Coronary artery (tissue), 2 donors: ENCODE data around the gene ATP6V1G2.
A peak's percentile ranks its signal among the peaks of the same experiment; 100 is the strongest.
"Not testable (repeated sequence)": the region's sequence is repeated elsewhere in the genome, so short reads cannot be mapped to it uniquely, and the experiment has no call there.

Source experiments
- DNase-seq: peaks from one replicate; pipeline ENCODE4 v3.0.0-alpha.2; 2017; ENCODE audit warnings: low spot score
- H3K27ac ChIP-seq, 2 donors: fragments of 200-600 bp; sonication (generic); one replicate each; pipeline ENCODE4 v1.5.1; 2016 to 2019
- H3K4me3 ChIP-seq: fragments of 200-600 bp; sonication (generic); 2 replicates; pipeline ENCODE4 v1.5.1; 2016; ENCODE audit warnings: mild to moderate bottlenecking, moderate library complexity
- TF ChIP-seq, protein P1 (sequence below): fragments of 200-600 bp; sonication (generic); IDR thresholded peaks from one replicate; pipeline ENCODE4 v1.5.1; 2019; ENCODE audit warnings: antibody characterized with exemption

The ATP6V1G2 gene

DNA sequence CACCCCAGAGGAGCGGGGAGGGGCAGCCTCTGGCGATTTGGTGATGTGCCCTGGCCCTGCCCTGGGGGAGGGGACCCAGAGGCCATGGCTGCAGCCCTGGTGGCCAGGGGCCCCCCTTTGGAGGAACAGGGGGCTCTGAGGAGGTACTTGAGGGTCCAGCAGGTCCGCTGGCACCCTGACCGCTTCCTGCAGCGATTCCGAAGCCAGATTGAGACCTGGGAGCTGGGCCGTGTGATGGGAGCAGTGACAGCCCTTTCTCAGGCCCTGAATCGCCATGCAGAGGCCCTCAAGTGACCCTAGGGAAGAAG, 11.9 kb upstream of the ATP6V1G2 start:
- Histone ChIP-seq H3K27ac (peak overlapping the region in 1 of 2 donors; percentile 70), H3K4me3 (no peak overlapping the region)
- no peak for DNase-seq
- TF ChIP-seq, protein P1, sequence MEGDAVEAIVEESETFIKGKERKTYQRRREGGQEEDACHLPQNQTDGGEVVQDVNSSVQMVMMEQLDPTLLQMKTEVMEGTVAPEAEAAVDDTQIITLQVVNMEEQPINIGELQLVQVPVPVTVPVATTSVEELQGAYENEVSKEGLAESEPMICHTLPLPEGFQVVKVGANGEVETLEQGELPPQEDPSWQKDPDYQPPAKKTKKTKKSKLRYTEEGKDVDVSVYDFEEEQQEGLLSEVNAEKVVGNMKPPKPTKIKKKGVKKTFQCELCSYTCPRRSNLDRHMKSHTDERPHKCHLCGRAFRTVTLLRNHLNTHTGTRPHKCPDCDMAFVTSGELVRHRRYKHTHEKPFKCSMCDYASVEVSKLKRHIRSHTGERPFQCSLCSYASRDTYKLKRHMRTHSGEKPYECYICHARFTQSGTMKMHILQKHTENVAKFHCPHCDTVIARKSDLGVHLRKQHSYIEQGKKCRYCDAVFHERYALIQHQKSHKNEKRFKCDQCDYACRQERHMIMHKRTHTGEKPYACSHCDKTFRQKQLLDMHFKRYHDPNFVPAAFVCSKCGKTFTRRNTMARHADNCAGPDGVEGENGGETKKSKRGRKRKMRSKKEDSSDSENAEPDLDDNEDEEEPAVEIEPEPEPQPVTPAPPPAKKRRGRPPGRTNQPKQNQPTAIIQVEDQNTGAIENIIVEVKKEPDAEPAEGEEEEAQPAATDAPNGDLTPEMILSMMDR, result no peak

- TF ChIP-seq, protein P1, result no peak
- no peak for DNase-seq
- H3K27ac ChIP-seq, result peak overlapping the region in 1 of 2 donors; percentile 70
- no peak overlapping the region for H3K4me3 ChIP-seq
Measured at GRCh38 chr6:31557443-31558317, 11.3 kb upstream of the ATP6V1G2 start.

GRCh38 chr6:31556307-31556706, 9.9 kb upstream of the ATP6V1G2 start:
- Histone ChIP-seq H3K4me3 (no peak overlapping the region), H3K27ac (no peak overlapping the region)
- TF ChIP-seq, protein P1, result no peak
- no peak for DNase-seq

- H3K27ac ChIP-seq, H3K4me3 ChIP-seq, DNase-seq: not testable (repeated sequence)
Measured at GRCh38 chr6:31551371-31551770, 5.0 kb upstream of the ATP6V1G2 start.

GRCh38 chr6:31548544-31548873, 2.1 kb upstream of the ATP6V1G2 start:
- no peak for DNase-seq
- peak overlapping the region; percentile 77 to 83 for H3K27ac ChIP-seq
- TF ChIP-seq, protein P1, result no peak
- peak overlapping the region; percentile 65 for H3K4me3 ChIP-seq

GRCh38 chr6:31547727-31548543, 1.5 kb upstream of the ATP6V1G2 start:
- Histone ChIP-seq H3K27ac (peak overlapping the region; percentile 77 to 83), H3K4me3 (peak overlapping the region; percentile 65)
- TF ChIP-seq, protein P1, result no peak
- DNase-seq, result no peak

DNA sequence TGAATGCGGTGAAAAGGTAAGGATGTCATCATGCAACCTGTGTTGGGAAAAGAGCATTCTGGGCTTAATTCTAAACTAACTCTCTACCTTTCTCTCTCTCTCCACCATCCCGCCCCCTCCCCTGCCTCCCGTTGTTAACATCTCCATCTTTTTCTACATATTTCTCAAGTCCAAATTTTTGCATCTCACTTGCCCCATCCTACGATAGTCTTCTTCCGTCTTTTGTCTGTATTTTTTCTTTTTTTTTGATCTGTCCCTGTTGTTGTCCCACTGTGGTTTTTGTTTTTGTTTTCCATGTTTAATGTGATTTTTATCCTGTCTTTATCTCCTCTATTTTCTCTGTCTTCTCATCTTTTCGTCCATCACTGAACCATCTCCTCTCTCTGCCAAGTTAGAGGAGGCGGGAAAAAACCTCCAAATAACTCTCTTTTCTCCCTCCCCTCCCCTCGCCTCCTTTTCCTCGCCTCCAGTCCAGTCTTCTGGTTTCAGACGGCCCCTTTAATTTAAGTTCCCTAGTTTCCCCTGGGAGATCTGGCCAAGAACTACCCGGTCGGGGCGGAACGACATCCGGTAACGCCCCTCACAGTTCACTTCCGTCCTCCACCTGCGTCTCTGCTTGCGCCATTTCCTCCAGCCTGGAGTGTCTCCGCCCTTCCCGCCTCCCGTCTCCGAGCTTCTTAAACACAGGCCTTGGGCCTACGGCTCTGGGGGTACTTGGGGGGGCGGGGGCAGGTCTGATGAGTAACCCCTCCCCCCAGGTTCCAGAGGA, 734 bp upstream of the ATP6V1G2 start, which contains the start of gene NFKBIL1:
NFKBIL1 (plus strand) TSS at position 651 of the 769 bp plus-strand sequence; CDS start at position 738, 87 bp downstream.
- TF ChIP-seq, protein P1, result no peak
- peak; percentile 98 for DNase-seq
- Histone ChIP-seq H3K27ac (peak within 1 kb of the TSS; percentile 77 to 83), H3K4me3 (peak within 1 kb of the TSS; percentile 65)
